HCT116 (cell line): ENCODE results near the gene TNFRSF21. TPM values are rescaled to one million over a fixed set of nuclear protein-coding genes. Genes with fewer than 3 reads are reported as not detected.

Source experiments
- ATAC-seq: fragments of 200-7000 bp; cut with Tn5 transposase; 2 replicates; pipeline ENCODE4 v1.9.1; 2020; ENCODE audit warnings: mild to moderate bottlenecking, moderate library complexity
- BruUV-seq: library from RNA; stranded (reverse); fragments of 400-500 nt; replicated peaks from 2 replicates; lab custom pipeline; 2021; lab: Mats Ljungman, UMichigan
- CTCF ChIA-PET: fragments of 300-600 bp; sonication (Branson Sonifier 250); formaldehyde crosslinking; loops from one replicate; lab custom pipeline; 2021; ENCODE audit warnings: antibody characterized with exemption; lab: Charles Lee
- POLR2A ChIA-PET: fragments of 300-600, 350-600 bp; sonication (Branson Sonifier 250); formaldehyde crosslinking; loops from one replicate; lab custom pipeline; 2021; ENCODE audit warnings: antibody characterized with exemption; lab: Charles Lee
- RAD21 ChIA-PET, 2 experiments: fragments of 300-600 bp; sonication (Branson Sonifier 250); formaldehyde crosslinking; loops; one replicate each; lab custom pipeline; 2023; ENCODE audit warnings: low total read pairs in 2 of 2; ENCODE audit not compliant: uncharacterized antibody in 2 of 2, unreplicated experiment in 2 of 2, low non-redundant PET in 1 of 2; lab: Charles Lee
- DNase-seq: peaks from one replicate; pipeline ENCODE4 v3.0.0-alpha.2; 2010; ENCODE audit warnings: low read depth, low spot score
- H2AFZ ChIP-seq: fragments of 200-600 bp; shearing (Covaris generic), sonication (generic); 2 replicates; pipeline ENCODE4 v1.6.1; 2017; ENCODE audit warnings: low read depth, mixed run types, mixed read lengths, antibody characterized with exemption, low read length; ENCODE audit not compliant: poor library complexity, severe bottlenecking
- H3K27ac ChIP-seq: 2 replicates; pipeline ENCODE4 v1.5.1; 2012; ENCODE audit warnings: low read depth, low read length
- H3K27me3 ChIP-seq: fragments of 200-600 bp; sonication (generic); 2 replicates; pipeline ENCODE4 v1.6.1; 2016; ENCODE audit warnings: mixed run types, low read length, mixed read lengths; ENCODE audit not compliant: insufficient read depth
- H3K36me3 ChIP-seq, 2 experiments: fragments of 200-500 bp in 1 of 2; fragments of 200-600 bp in 1 of 2; sonication (Bioruptor generic) in 1 of 2; sonication (generic) in 1 of 2; 2 replicates each; pipeline versions ENCODE4 v1.5.1 to v1.6.1; 2014 to 2016; ENCODE audit warnings: low read length in 2 of 2, inconsistent platforms in 1 of 2, mixed read lengths in 1 of 2, mixed run types in 1 of 2; ENCODE audit not compliant: insufficient read depth in 2 of 2, control insufficient read depth in 1 of 2
- H3K4me1 ChIP-seq, 2 experiments: fragments of 200-600 bp in 1 of 2; sonication (generic) in 1 of 2; 2 replicates each; pipeline versions ENCODE4 v1.5.1 to v1.6.1; 2012 to 2017; ENCODE audit warnings: low read length in 2 of 2, inconsistent platforms in 1 of 2, mild to moderate bottlenecking in 1 of 2, mixed read lengths in 1 of 2, mixed run types in 1 of 2, moderate library complexity in 1 of 2; ENCODE audit not compliant: insufficient read depth in 2 of 2, control insufficient read depth in 1 of 2
- H3K4me2 ChIP-seq: fragments of 200-600 bp; sonication (generic); 2 replicates; pipeline ENCODE4 v1.6.1; 2017; ENCODE audit warnings: mixed run types, low read length, mixed read lengths
- H3K4me3 ChIP-seq, 2 experiments: fragments of 200-600 bp in 1 of 2; sonication (generic) in 1 of 2; replicated peaks in 1 of 2; 2 replicates each; pipeline ENCODE4 v1.5.1; 2011 to 2016; ENCODE audit warnings: low read length in 2 of 2, control low read depth in 1 of 2, low read depth in 1 of 2, mild to moderate bottlenecking in 1 of 2, mixed read lengths in 1 of 2, mixed run types in 1 of 2
- H3K79me2 ChIP-seq: fragments of 200-600 bp; sonication (generic); 2 replicates; pipeline ENCODE4 v1.6.1; 2017; ENCODE audit warnings: mild to moderate bottlenecking, mixed run types, low read length, moderate library complexity, mixed read lengths; ENCODE audit not compliant: insufficient read depth
- H3K9ac ChIP-seq: fragments of 200-600 bp; sonication (generic); 2 replicates; pipeline ENCODE4 v1.6.1; 2016; ENCODE audit warnings: low read length, mixed read lengths
- H3K9me2 ChIP-seq: fragments of 200-600 bp; sonication (generic), shearing (Covaris generic); 2 replicates; pipeline ENCODE4 v1.6.1; 2017; ENCODE audit warnings: mixed run types, mild to moderate bottlenecking, moderate library complexity; ENCODE audit not compliant: insufficient read depth
- H3K9me3 ChIP-seq, 2 experiments: fragments of 200-500 bp in 1 of 2; fragments of 200-600 bp in 1 of 2; sonication (Bioruptor generic) in 1 of 2; sonication (generic) in 1 of 2; 2 replicates each; pipeline ENCODE4 v1.6.1; 2014 to 2017; ENCODE audit warnings: low read length in 2 of 2, mixed read lengths in 2 of 2, inconsistent platforms in 1 of 2, low read depth in 1 of 2, mild to moderate bottlenecking in 1 of 2, mixed run types in 1 of 2, moderate library complexity in 1 of 2; ENCODE audit not compliant: control insufficient read depth in 1 of 2, insufficient read depth in 1 of 2
- H4K20me1 ChIP-seq: fragments of 200-600 bp; sonication (generic), shearing (Covaris generic); 2 replicates; pipeline ENCODE4 v1.6.1; 2017; ENCODE audit warnings: mixed run types, mild to moderate bottlenecking, moderate library complexity; ENCODE audit not compliant: insufficient read depth
- ATF3 ChIP-seq: IDR thresholded peaks from 2 replicates; pipeline ENCODE4 v1.6.1; 2012
- CBX3 ChIP-seq: IDR thresholded peaks from 2 replicates; pipeline ENCODE4 v1.6.1; 2012; ENCODE audit warnings: low read depth
- CEBPB ChIP-seq: IDR thresholded peaks from 2 replicates; pipeline ENCODE4 v1.6.1; 2012; ENCODE audit warnings: low read depth
- POLR2A ChIP-seq: IDR thresholded peaks from 2 replicates; pipeline ENCODE4 v1.7.0; 2011; ENCODE audit warnings: borderline replicate concordance; ENCODE audit not compliant: insufficient read depth, insufficient read length; ENCODE audit errors: extremely low read depth
- RAD21 ChIP-seq: IDR thresholded peaks from 2 replicates; pipeline ENCODE4 v1.6.1; 2012; ENCODE audit warnings: low read depth, mild to moderate bottlenecking
- SIN3A ChIP-seq: IDR thresholded peaks from 2 replicates; pipeline ENCODE4 v1.6.1; 2012; ENCODE audit warnings: low read depth
- SP1 ChIP-seq: IDR thresholded peaks from 2 replicates; pipeline ENCODE4 v1.6.1; 2012; ENCODE audit warnings: low read depth
- SRF ChIP-seq: IDR thresholded peaks from 2 replicates; pipeline ENCODE4 v1.6.1; 2012; ENCODE audit warnings: low read depth
- YY1 ChIP-seq: IDR thresholded peaks from 2 replicates; pipeline ENCODE4 v1.6.1; 2011; ENCODE audit warnings: low read length, low read depth, moderate library complexity, mild to moderate bottlenecking; ENCODE audit not compliant: insufficient replicate concordance; ENCODE audit errors: extremely low read depth
- ZNF274 ChIP-seq: fragments of 200-500 bp; sonication (Bioruptor generic); IDR thresholded peaks from 2 replicates; pipeline ENCODE4 v1.6.1; 2014; ENCODE audit warnings: mild to moderate bottlenecking, low read depth, low read length, inconsistent platforms
- intact Hi-C: fragments of 100-400 bp; cut with micrococcal nuclease; formaldehyde crosslinking; loops from 2 replicates; pipeline ENCODE4 v1.10.0; 2022
- total RNA-seq: library from RNA; stranded (reverse); gene quantifications from one replicate; pipeline ENCODE4 v1.2.1, GENCODE V29; 2021; ENCODE audit not compliant: unreplicated experiment

The TNFRSF21 gene
- total RNA-seq, 1 experiment from 2014 or later: 48.3 TPM

GRCh38 chr6:47248446-47248845 is 61.3 kb downstream of the TNFRSF21 start:
- RAD21 ChIA-PET: no interaction called here
- no peaks in the 10 kb centered on the region for H3K27me3 ChIP-seq
- H3K9ac ChIP-seq: no peak overlapping the region
- H3K27ac ChIP-seq: no peak overlapping the region
- peaks cover 5% of the 10 kb centered on the region; the same call in 1 of the 2 replicates for H4K20me1 ChIP-seq
- H3K9me2 ChIP-seq: no peaks in the 10 kb centered on the region
- H3K36me3 ChIP-seq: peaks cover 3 to 11% of the 10 kb centered on the region in 2 experiments; a peak in 3 of 4 replicates
- H3K4me1 ChIP-seq: peaks cover 0 to 16% of the 10 kb centered on the region in 2 experiments; a peak in 1 of 4 replicates
- BruUV-seq: no TSS peak
- no peak for TF ChIP-seq RAD21
- no peak for TF ChIP-seq CBX3
- no peak for TF ChIP-seq SP1
- TF ChIP-seq SRF: no peak
- no peak for TF ChIP-seq ATF3
- TF ChIP-seq ZNF274: no peak
- no peak for TF ChIP-seq CEBPB
- TF ChIP-seq POLR2A: no peak
- TF ChIP-seq YY1: no peak
- intact Hi-C loops: loop anchor here (5.0 kb wide), 1 partner anchor 151 kb away; no protein-coding TSS in a partner anchor
- no peak overlapping the region for H3K4me2 ChIP-seq
- no peak overlapping the region for H2AFZ ChIP-seq
- H3K9me3 ChIP-seq: no peaks in the 10 kb centered on the region
- H3K79me2 ChIP-seq: peaks cover 27% of the 10 kb centered on the region; the same call in 1 of the 2 replicates
- ATAC-seq (no peak), DNase-seq (no peak)
- POLR2A ChIA-PET: no interaction called here
- H3K4me3 ChIP-seq: no peak overlapping the region
- CTCF ChIA-PET: no interaction called here

- Histone ChIP-seq H3K79me2 (peaks cover 31% of the 10 kb centered on the region; the same call in 1 of the 2 replicates), H2AFZ (no peak overlapping the region), H3K4me2 (no peak overlapping the region), H3K4me3 (no peak overlapping the region), H3K27me3 (no peaks in the 10 kb centered on the region), H3K9me3 (no peaks in the 10 kb centered on the region), H3K36me3 (peaks cover 1 to 3% of the 10 kb centered on the region in 2 experiments; a peak in 2 of 4 replicates), H3K27ac (no peak overlapping the region), H3K9ac (no peak overlapping the region), H3K4me1 (peaks cover 2 to 28% of the 10 kb centered on the region in 2 experiments), H4K20me1 (peaks cover 5% of the 10 kb centered on the region; the same call in 1 of the 2 replicates), H3K9me2 (no peaks in the 10 kb centered on the region)
- CTCF ChIA-PET: no interaction called here
- POLR2A ChIA-PET: no interaction called here
- DNase-seq: no peak
- intact Hi-C loops: loop anchor here (5.0 kb wide), 1 partner anchor 150 kb away; no protein-coding TSS in a partner anchor
- TF ChIP-seq SP1 (no peak), SIN3A (no peak)
- no TSS peak for BruUV-seq
- RAD21 ChIA-PET: no interaction called here
- no peak for ATAC-seq
Observed at GRCh38 chr6:47247227-47247797, 62.4 kb downstream of the TNFRSF21 start.
